ENCODE data around the gene THAP12. TPM values are rescaled to one million over a fixed set of nuclear protein-coding genes. Genes with fewer than 3 reads are reported as not detected.

The THAP12 gene
- total and polyA plus RNA-seq, 10 of the 15 experiments (the other 5 are each of a cell fraction or from before 2014, with no cell fraction given): 12.6 to 45.6 (median 22.3) TPM

GRCh38 chr11:76321820-76322524 lies 59.0 kb downstream of the THAP12 start:
- no peak overlapping the region for H3K27ac ChIP-seq (ENCODE audit: control insufficient read depth, insufficient read depth)
- 13% methylated on average over 38 of the region's 59 CpGs for WGBS (ENCODE audit: insufficient coverage, insufficient replicate concordance, low lambda C conversion rate, missing lambda C conversion rate)
- BruUV-seq (replicated peaks): no TSS peak
- SMC1A ChIA-PET (ENCODE audit: uncharacterized antibody, unreplicated experiment): no interaction called here
- peak; percentile 56 for TF ChIP-seq SUZ12 (IDR thresholded peaks at IDR 0.05; ENCODE audit: unreplicated experiment)
- no peak for TF ChIP-seq SREBF2 (IDR thresholded peaks at IDR 0.05; ENCODE audit: low read length)
- H3K4me3 ChIP-seq: no peak overlapping the region
- no peaks in the 10 kb centered on the region for H4K20me1 ChIP-seq (ENCODE audit: control insufficient read depth, insufficient read depth)
- H3K27me3 ChIP-seq (replicated peaks in 1 of 2; ENCODE audit: control insufficient read depth in 2 of 2, insufficient read depth in 2 of 2, low read length in 1 of 2): peaks cover 13 to 27% of the 10 kb centered on the region in 2 experiments
- ATAC-seq (no peak), DNase-seq (ENCODE audit: low read depth, low spot score) (no peak), FAIRE-seq (no peak)
- CTCF ChIA-PET: interaction anchor here (3.0 to 5.5 kb wide), 2 partner anchors 114 to 115 kb away, joined by 20 to 131 read pairs; partner anchors contain the start of gene WNT11
- in situ Hi-C loops (cut with MboI) (no loop called here), intact Hi-C loops (cut with micrococcal nuclease; ENCODE audit: unreplicated experiment) (loop anchor here (10.0 kb wide), 1 partner anchor 607 kb away; the partner anchor contains the start of gene MOGAT2)
- no peaks in the 10 kb centered on the region for H3K9me3 ChIP-seq (replicated peaks; ENCODE audit: control insufficient read depth, insufficient read depth, low read length)
- RAD21 ChIA-PET (ENCODE audit: unreplicated experiment): interaction anchor here (8.9 kb wide), 1 partner anchor 115 kb away, joined by 147 read pairs; the partner anchor contains the start of gene WNT11
- H3K9ac ChIP-seq (ENCODE audit: control insufficient read depth, insufficient read depth, low read length): no peak overlapping the region
- H2AFZ ChIP-seq (ENCODE audit: control insufficient read depth, low read depth, low read length): no peak overlapping the region
- no peak overlapping the region for H3K4me2 ChIP-seq (ENCODE audit: control insufficient read depth, insufficient read depth)
- POLR2A ChIA-PET: no interaction called here
- no peaks in the 10 kb centered on the region for H3K79me2 ChIP-seq (ENCODE audit: control insufficient read depth, insufficient read depth, low read length)
- no peaks in the 10 kb centered on the region for H3K36me3 ChIP-seq (ENCODE audit: control insufficient read depth in 2 of 2, insufficient read depth in 2 of 2, low read length in 1 of 2)
- no peaks in the 10 kb centered on the region for H3K4me1 ChIP-seq (ENCODE audit: control insufficient read depth, insufficient read depth, low read length)

DNA sequence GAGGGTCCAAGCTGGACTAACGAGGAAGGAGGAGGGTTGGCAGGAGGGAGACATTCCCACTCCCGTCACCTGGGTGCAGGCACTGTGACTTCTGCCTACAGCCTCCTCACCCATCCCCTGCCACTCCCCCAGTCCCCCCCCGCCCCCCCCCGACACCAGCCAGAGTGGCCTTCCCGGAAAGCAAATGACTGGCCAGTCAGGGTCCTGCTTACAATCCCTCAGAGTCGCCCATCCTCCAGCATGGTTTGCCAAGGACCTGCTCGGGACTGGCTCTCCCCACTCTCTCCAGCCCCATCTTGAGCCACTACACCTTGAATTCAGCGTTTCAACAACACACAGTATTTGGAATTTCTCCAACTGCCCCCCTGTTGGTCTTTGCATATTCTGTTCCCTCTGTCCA lies 59.6 kb downstream of the THAP12 start:
- FAIRE-seq (no peak), ATAC-seq (no peak), DNase-seq (ENCODE audit: low read depth, low spot score) (no peak)
- Histone ChIP-seq H4K20me1 (ENCODE audit: control insufficient read depth, insufficient read depth) (no peaks in the 10 kb centered on the region), H3K4me3 (no peak overlapping the region), H2AFZ (ENCODE audit: control insufficient read depth, low read depth, low read length) (no peak overlapping the region), H3K36me3 (ENCODE audit: control insufficient read depth in 2 of 2, insufficient read depth in 2 of 2, low read length in 1 of 2) (no peaks in the 10 kb centered on the region), H3K9ac (ENCODE audit: control insufficient read depth, insufficient read depth, low read length) (no peak overlapping the region), H3K4me2 (ENCODE audit: control insufficient read depth, insufficient read depth) (no peak overlapping the region), H3K27ac (ENCODE audit: control insufficient read depth, insufficient read depth) (no peak overlapping the region), H3K27me3 (replicated peaks in 1 of 2; ENCODE audit: control insufficient read depth in 2 of 2, insufficient read depth in 2 of 2, low read length in 1 of 2) (peaks cover 13 to 27% of the 10 kb centered on the region in 2 experiments), H3K9me3 (replicated peaks; ENCODE audit: control insufficient read depth, insufficient read depth, low read length) (no peaks in the 10 kb centered on the region), H3K4me1 (ENCODE audit: control insufficient read depth, insufficient read depth, low read length) (no peaks in the 10 kb centered on the region), H3K79me2 (ENCODE audit: control insufficient read depth, insufficient read depth, low read length) (no peaks in the 10 kb centered on the region)
- ChIA-PET RAD21 (ENCODE audit: unreplicated experiment) (interaction anchor here (8.9 kb wide), 1 partner anchor 114 kb away, joined by 147 read pairs; the partner anchor contains the start of gene WNT11), POLR2A (no interaction called here), SMC1A (ENCODE audit: uncharacterized antibody, unreplicated experiment) (interaction anchor here (4.7 kb wide), 1 partner anchor 113 kb away, joined by 61 read pairs; the partner anchor contains the start of gene WNT11), CTCF (interaction anchor here (0.6 to 5.5 kb wide), 2 partner anchors 114 to 1835 kb away, joined by 3 to 131 read pairs; partner anchors contain the start of gene WNT11)
- in situ Hi-C loops (cut with MboI): no loop called here
- intact Hi-C loops (cut with micrococcal nuclease; ENCODE audit: unreplicated experiment): loop anchor here (10.0 kb wide), 1 partner anchor 607 kb away; the partner anchor contains the start of gene MOGAT2
- no TSS peak for BruUV-seq (replicated peaks)
- 23% methylated on average over 5 of the region's 8 CpGs for WGBS (ENCODE audit: insufficient coverage, insufficient replicate concordance, low lambda C conversion rate, missing lambda C conversion rate)
- TF ChIP-seq POLR2AphosphoS2 (IDR thresholded peaks at IDR 0.05; ENCODE audit: low read depth, low read length) (no peak), EED (IDR thresholded peaks at IDR 0.05; ENCODE audit: low read depth) (no peak), RB1 (IDR thresholded peaks at IDR 0.05; ENCODE audit: borderline replicate concordance) (no peak), SUZ12 (IDR thresholded peaks at IDR 0.05; ENCODE audit: unreplicated experiment) (no peak), SREBF2 (IDR thresholded peaks at IDR 0.05; ENCODE audit: low read length) (no peak), BACH1 (IDR thresholded peaks at IDR 0.05; ENCODE audit: borderline replicate concordance) (no peak), RCOR1 (conservative IDR thresholded peaks at IDR 0.05; ENCODE audit: low read depth, low read length) (no peak), SIN3A (IDR thresholded peaks at IDR 0.05; ENCODE audit: low read depth, low read length) (no peak), RELB (IDR thresholded peaks at IDR 0.05; ENCODE audit: low read depth) (no peak)
- TF ChIP-seq, protein P1, sequence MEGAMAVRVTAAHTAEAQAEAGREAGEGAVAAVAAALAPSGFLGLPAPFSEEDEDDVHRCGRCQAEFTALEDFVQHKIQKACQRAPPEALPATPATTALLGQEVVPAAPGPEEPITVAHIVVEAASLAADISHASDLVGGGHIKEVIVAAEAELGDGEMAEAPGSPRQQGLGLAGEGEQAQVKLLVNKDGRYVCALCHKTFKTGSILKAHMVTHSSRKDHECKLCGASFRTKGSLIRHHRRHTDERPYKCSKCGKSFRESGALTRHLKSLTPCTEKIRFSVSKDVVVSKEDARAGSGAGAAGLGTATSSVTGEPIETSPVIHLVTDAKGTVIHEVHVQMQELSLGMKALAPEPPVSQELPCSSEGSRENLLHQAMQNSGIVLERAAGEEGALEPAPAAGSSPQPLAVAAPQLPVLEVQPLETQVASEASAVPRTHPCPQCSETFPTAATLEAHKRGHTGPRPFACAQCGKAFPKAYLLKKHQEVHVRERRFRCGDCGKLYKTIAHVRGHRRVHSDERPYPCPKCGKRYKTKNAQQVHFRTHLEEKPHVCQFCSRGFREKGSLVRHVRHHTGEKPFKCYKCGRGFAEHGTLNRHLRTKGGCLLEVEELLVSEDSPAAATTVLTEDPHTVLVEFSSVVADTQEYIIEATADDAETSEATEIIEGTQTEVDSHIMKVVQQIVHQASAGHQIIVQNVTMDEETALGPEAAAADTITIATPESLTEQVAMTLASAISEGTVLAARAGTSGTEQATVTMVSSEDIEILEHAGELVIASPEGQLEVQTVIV (IDR thresholded peaks at IDR 0.05; ENCODE audit: borderline replicate concordance, partially characterized antibody): no peak

Measured in GM12878 (cell line).